ENCODE results near the gene SPEF2. TPM values are rescaled to one million over a fixed set of nuclear protein-coding genes. Genes with fewer than 3 reads are reported as not detected.
A peak's percentile ranks its signal among the peaks of the same experiment; 100 is the strongest.

Gene SPEF2
- polyA plus RNA-seq, 2 of the 4 experiments (the other 2 are of a cell fraction) = 2.2 to 8.7 TPM

GRCh38 chr5:35819026-35819425 is 201.4 kb downstream of the SPEF2 start:
- CTCF ChIA-PET = interaction anchor here (0.7 kb wide), 1 partner anchor 33 kb away, joined by 3 read pairs; no protein-coding TSS in a partner anchor
- DNase-seq (ENCODE audit: low read depth in 1 of 2, low spot score in 1 of 2) (peak in 1 of 2 experiments; percentile 20), FAIRE-seq (no peak), ATAC-seq (no peak)
- Histone ChIP-seq H3K27ac (no peak overlapping the region), H3K4me1 (no peaks in the 10 kb centered on the region), H3K9me3 (no peaks in the 10 kb centered on the region), H3K4me2 (no peak overlapping the region), H3K4me3 (no peak overlapping the region)
- TF ChIP-seq MYC (IDR thresholded peaks at IDR 0.05; ENCODE audit: borderline replicate concordance, low read length) = no peak
- no peak for TF ChIP-seq EP300 (IDR thresholded peaks at IDR 0.05)
- TF ChIP-seq, protein P1, sequence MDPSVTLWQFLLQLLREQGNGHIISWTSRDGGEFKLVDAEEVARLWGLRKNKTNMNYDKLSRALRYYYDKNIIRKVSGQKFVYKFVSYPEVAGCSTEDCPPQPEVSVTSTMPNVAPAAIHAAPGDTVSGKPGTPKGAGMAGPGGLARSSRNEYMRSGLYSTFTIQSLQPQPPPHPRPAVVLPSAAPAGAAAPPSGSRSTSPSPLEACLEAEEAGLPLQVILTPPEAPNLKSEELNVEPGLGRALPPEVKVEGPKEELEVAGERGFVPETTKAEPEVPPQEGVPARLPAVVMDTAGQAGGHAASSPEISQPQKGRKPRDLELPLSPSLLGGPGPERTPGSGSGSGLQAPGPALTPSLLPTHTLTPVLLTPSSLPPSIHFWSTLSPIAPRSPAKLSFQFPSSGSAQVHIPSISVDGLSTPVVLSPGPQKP (IDR thresholded peaks at IDR 0.05; ENCODE audit: low read depth, low read length) = no peak
- TF ChIP-seq HES2 (IDR thresholded peaks at IDR 0.05) = no peak
- TF ChIP-seq RARB (CRISPR knock-in tag; IDR thresholded peaks at IDR 0.05) = no peak
- TF ChIP-seq KDM5A (IDR thresholded peaks at IDR 0.05) = no peak
- TF ChIP-seq RCOR1 (IDR thresholded peaks at IDR 0.05; ENCODE audit: low read depth, low read length) = no peak
- no peak for TF ChIP-seq JUN (IDR thresholded peaks at IDR 0.05)
- no peak for TF ChIP-seq NPAS2 (CRISPR knock-in tag; IDR thresholded peaks at IDR 0.05; ENCODE audit: borderline replicate concordance)
- no peak for TF ChIP-seq ZFP36 (IDR thresholded peaks at IDR 0.05; ENCODE audit: borderline replicate concordance, partially characterized antibody)
- TF ChIP-seq, protein P2, sequence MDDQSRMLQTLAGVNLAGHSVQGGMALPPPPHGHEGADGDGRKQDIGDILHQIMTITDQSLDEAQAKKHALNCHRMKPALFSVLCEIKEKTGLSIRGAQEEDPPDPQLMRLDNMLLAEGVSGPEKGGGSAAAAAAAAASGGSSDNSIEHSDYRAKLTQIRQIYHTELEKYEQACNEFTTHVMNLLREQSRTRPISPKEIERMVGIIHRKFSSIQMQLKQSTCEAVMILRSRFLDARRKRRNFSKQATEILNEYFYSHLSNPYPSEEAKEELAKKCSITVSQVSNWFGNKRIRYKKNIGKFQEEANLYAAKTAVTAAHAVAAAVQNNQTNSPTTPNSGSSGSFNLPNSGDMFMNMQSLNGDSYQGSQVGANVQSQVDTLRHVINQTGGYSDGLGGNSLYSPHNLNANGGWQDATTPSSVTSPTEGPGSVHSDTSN (IDR thresholded peaks at IDR 0.05) = no peak
- no peak for TF ChIP-seq CEBPB (IDR thresholded peaks at IDR 0.05)
- no peak for TF ChIP-seq REST (IDR thresholded peaks at IDR 0.05)
- TF ChIP-seq, protein P3, sequence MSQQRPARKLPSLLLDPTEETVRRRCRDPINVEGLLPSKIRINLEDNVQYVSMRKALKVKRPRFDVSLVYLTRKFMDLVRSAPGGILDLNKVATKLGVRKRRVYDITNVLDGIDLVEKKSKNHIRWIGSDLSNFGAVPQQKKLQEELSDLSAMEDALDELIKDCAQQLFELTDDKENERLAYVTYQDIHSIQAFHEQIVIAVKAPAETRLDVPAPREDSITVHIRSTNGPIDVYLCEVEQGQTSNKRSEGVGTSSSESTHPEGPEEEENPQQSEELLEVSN (IDR thresholded peaks at IDR 0.05; ENCODE audit: borderline replicate concordance, low read depth) = no peak
- TF ChIP-seq CBX8 (IDR thresholded peaks at IDR 0.05) = no peak
- WGBS (ENCODE audit: missing lambda C conversion rate) = 25% methylated on average over 2 of the region's 2 CpGs
- POLR2A ChIA-PET = no interaction called here

- no peak for FAIRE-seq
- ChIA-PET POLR2A (no interaction called here), CTCF (interaction anchor here (0.7 kb wide), 1 partner anchor 34 kb away, joined by 3 read pairs; no protein-coding TSS in a partner anchor)
Observed at GRCh38 chr5:35819668-35820067, 202.0 kb downstream of the SPEF2 start.

More at GRCh38 chr5:35819668-35820067, 202.0 kb downstream of the SPEF2 start:
- no peak for TF ChIP-seq KDM5A (IDR thresholded peaks at IDR 0.05)
- TF ChIP-seq CEBPB (IDR thresholded peaks at IDR 0.05) = no peak
- TF ChIP-seq JUNB (IDR thresholded peaks at IDR 0.05) = no peak
- TF ChIP-seq, protein P1 (IDR thresholded peaks at IDR 0.05; ENCODE audit: low read depth, low read length) = no peak
- no peak for TF ChIP-seq EHMT2 (IDR thresholded peaks at IDR 0.05; ENCODE audit: low read depth)
- no peak for TF ChIP-seq PHF8 (IDR thresholded peaks at IDR 0.05; ENCODE audit: borderline replicate concordance, low read depth)
- no peak for TF ChIP-seq BCL3 (IDR thresholded peaks at IDR 0.05)
- TF ChIP-seq, protein P4, sequence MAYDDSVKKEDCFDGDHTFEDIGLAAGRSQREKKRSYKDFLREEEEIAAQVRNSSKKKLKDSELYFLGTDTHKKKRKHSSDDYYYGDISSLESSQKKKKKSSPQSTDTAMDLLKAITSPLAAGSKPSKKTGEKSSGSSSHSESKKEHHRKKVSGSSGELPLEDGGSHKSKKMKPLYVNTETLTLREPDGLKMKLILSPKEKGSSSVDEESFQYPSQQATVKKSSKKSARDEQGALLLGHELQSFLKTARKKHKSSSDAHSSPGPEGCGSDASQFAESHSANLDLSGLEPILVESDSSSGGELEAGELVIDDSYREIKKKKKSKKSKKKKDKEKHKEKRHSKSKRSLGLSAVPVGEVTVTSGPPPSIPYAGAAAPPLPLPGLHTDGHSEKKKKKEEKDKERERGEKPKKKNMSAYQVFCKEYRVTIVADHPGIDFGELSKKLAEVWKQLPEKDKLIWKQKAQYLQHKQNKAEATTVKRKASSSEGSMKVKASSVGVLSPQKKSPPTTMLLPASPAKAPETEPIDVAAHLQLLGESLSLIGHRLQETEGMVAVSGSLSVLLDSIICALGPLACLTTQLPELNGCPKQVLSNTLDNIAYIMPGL (CRISPR knock-in tag; IDR thresholded peaks at IDR 0.05; ENCODE audit: borderline replicate concordance) = no peak
- TF ChIP-seq POLR2AphosphoS2 (conservative IDR thresholded peaks at IDR 0.05; ENCODE audit: low read length) = no peak
- TF ChIP-seq RFX5 (IDR thresholded peaks at IDR 0.05) = no peak
- no peak for TF ChIP-seq RNF2 (IDR thresholded peaks at IDR 0.05; ENCODE audit: borderline replicate concordance, low read depth)
- TF ChIP-seq CHD2 (IDR thresholded peaks at IDR 0.05; ENCODE audit: low read length, partially characterized antibody) = no peak
- no peak for TF ChIP-seq ZFP36 (IDR thresholded peaks at IDR 0.05; ENCODE audit: borderline replicate concordance, partially characterized antibody)
- H3K4me3 ChIP-seq = no peak overlapping the region
- H3K4me2 ChIP-seq = no peak overlapping the region
- ATAC-seq (no peak), DNase-seq (ENCODE audit: low read depth in 1 of 2, low spot score in 1 of 2) (no peak)
- no peaks in the 10 kb centered on the region for H3K9me3 ChIP-seq
- no peak overlapping the region for H3K27ac ChIP-seq
- H3K4me1 ChIP-seq = no peaks in the 10 kb centered on the region
- 86% methylated on average over 1 of the region's 1 CpG for WGBS (ENCODE audit: missing lambda C conversion rate)

All from A549 (cell line).